Fibroblast of peridontal ligament (primary cell): ENCODE measurements around the gene PLCG2.
"Not testable (repeated sequence)": the region's sequence is repeated elsewhere in the genome, so short reads cannot be mapped to it uniquely, and the experiment has no call there.

Source experiments
- DNase-seq: peaks from one replicate; pipeline ENCODE4 v3.0.0-alpha.2; 2010; ENCODE audit errors: extremely low read depth

PLCG2 gene

DNA sequence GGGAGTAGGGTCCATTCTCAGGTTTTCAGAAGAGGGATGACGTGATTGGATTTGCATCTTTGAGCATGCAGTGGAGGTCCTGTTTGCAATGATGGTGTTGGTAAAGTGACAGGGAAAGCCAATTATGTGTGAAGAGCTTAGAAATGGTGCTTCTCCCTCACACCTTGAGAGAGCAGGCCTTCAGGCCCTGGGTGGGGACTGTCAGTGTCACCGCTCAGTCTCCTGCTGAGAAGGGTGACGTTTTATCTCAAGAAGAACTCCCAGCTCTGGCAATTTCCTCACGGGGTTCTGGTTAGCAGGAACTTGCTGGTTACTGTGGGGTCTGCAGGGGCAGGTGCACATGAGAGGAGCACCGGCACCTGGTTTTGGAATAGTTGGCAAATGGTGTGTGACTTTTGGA is 11.2 kb downstream of the PLCG2 start:
- DNase-seq, result no peak

DNA sequence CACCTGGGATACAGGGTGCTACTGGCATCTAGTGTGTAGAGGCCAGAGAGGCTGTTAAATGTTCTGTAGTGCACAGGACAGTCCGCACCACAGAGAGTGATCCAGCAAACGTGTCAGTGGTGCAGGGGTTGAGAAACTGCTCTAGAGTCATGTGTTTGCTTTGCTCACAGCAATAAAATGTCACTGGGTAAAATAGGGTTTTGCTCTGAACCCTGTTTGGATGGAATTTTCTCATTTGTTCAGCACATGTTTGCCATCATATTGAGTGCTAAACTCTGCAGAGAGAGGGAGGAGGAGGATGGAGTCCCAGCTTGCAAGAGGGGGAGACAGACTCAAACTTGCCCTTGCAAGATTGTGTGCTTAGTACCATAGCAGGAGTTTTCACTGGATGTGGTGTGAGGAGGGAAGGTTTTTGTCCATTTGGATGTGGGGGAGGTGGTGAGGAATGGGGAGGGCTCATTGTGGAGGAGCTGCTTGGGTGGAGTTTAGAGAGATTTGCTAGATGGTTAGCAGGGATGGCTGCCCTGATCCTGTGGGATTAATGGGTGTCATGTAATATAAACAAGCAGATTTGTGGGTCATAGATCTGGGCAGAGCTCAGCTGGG is 11.8 kb downstream of the PLCG2 start:
- DNase-seq, result no peak

DNA sequence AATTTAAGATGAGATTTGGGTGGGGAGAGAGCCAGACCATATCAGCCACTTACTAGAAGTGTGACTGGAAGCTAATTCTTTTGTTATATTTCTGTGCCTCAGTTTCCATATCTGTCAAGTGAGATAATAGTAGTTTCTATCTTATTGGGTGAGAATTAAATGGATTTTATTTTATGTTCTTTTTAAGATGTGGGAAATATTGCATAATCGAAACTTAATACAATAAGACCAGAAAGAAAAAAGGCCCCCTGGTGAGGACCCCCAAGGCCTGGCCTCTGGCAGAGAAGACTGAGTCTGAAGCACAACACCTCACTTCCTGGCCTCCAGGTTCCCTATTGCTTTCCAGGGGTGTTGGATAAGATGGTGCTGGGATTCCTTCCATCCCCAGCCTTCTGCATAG is 13.7 kb downstream of the PLCG2 start:
- no peak for DNase-seq

DNA sequence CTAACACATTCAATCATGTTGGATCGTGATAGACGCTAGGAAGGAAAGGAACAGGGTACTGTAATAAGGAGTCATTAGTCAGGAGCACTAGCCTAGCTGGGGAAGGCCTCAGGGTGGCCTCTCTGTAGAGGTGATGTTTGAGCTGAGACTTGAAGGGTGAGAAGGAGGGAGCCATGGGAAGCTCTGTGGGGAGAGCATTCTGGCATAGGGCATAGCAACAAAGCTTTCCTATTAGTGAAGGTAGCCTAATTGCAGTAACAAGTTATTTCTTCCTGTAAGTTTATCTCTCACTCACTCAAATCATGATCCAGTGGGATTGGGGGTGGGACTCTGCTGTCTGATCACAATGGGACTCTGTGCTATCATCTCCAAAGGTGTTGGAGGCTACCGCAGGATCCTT is 16.1 kb downstream of the PLCG2 start:
- no peak for DNase-seq

DNA sequence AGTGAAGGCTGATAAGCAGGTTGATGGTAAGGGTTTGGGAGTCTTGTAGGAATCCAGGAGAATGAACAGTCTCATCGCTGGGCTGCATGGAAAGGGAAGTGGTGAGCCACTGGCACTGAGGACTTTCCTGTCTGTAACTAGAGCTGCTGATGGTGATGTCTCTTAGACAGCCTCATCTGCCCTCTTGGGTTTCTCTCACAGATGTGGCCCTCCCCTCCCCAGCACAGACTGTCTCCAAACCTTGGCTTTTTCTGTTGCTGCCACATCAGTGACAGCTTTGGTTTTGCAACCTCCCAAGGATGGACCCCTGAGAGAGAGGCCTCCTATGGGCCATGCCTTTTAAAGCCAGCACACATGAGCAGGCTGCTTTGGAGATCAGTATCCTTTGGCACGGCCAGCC is 16.9 kb downstream of the PLCG2 start:
- DNase-seq, result no peak

DNA sequence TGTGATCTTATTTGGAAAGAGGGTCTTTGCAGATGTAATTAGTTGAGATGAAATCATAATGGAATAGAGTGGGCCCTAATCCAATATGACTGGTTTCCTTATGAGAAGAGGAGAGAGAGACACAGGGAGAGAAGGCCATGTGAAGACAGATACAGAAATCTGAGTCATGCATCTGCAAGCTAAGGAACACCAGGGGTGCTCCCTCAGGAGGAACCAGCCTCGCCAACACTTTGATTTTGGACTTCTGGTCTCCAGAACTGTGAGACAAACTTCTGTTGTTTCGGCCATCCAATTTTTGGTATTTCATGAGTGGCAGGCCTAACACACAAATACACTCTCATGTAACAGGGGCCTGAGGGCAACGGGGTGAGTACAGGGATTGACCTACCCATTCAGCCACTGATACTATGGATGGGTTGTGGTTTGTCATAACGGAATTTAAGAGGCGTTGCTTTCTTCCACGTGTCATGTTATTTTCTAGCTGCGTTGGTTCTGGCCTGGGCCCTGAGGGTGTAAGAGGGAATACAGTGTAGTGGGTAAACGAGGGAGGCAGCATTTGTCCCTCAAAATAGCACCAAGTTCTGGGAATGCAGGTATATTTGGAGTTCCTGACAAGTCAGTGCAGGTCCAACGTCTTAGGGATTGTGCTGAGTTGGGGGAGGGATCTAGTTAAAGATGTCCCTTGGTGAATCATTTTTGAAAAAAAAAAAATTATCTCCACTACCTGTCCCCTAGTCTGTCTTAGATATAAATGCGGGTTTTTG is 17.7 kb downstream of the PLCG2 start:
- no peak for DNase-seq

DNA sequence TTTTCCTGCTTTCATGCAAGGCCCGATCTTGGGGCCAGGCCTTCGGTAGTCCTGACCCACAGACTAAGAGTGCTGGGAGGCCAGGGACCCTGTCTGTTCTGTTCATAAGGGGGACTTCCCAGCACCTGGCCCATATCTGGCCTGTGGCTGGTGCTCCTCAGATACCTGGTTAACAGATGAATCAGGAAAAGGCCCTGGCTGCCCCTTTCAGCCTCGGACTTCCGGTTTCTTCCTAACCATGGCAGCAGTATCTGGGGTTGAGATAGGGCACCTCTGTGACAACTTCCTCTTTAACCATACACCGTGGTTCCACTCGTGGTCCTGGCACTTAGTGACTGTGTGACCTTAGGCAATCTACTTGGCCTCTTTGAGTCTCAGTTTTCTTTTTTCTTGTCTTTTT is 18.4 kb downstream of the PLCG2 start:
- DNase-seq, result no peak

DNA sequence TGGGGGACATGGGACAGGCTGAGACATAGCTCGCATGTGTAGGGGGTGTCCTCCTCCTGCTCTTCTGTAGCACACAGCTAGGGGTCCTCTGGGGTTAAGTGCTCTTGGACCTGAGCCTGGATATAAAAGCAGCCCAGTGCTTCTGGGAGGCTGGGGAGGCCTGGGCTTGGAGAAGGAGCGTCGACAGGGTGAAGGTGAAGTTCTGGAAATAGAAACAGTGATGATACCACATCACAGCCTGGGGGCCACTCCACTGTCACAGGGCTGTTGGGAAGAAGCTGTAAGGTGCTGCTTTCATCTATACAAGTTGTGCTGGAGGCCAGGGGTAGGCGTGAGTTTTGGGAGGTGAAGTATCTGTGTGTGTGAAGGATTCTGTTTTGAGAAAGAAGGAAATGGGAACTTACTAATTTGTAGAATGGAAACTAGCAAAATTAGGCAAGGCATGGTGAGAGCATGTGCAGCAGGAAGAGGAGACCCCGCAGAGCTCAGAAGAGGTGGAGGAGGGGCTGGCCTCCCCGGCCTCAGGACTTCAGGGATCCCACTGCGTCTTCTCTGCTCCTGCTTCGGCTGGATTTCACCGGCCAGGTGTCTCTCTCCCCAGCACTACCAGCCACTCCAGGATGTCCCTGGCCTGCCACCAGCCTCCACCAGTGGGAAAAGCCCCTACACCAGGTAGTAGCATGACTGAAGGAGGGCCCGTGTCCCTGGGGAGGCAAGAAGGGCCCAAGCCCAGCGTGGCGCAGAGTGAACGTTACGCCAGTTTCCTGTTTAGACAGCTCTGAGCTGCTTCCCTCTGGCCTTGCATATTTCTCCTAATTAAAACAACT is 19.4 kb downstream of the PLCG2 start:
- no peak for DNase-seq

DNA sequence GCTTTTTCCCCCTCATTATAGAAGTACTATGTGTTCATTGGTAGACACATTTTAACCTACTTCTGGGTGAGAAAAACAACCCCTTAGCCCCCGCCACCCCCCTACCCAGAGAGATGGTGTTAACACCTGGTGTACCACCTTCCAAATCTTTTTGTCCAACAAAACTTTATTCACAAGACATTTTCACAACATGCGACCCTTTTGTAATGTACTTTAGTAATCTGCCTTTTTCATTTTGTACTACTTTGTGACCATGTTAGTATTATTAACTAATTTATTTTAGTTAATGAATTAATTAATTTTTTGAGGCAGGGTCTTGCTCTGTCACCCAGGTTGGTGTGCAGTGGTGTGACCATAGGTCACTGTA is 20.0 kb downstream of the PLCG2 start:
- DNase-seq, result no peak

DNA sequence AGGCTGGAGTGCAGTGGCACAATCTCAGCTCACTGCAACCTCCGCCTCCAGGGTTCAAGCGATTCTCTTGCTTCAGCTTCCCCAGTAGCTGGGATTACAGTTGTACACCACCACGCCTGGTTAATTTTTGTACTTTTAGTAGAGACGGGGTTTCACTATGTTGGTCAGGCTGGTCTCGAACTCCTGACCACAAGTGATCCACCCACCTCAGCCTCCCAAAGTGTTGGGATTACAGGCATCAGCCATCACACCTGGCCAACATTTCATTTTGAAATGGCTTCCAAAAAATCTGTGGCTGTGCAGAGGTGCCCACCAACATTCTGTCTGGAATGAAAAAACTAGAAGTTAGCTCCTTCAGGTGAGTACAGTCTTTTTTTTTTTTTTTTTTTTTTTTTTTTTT is 22.6 kb downstream of the PLCG2 start:
- DNase-seq, result not testable (repeated sequence)

DNA sequence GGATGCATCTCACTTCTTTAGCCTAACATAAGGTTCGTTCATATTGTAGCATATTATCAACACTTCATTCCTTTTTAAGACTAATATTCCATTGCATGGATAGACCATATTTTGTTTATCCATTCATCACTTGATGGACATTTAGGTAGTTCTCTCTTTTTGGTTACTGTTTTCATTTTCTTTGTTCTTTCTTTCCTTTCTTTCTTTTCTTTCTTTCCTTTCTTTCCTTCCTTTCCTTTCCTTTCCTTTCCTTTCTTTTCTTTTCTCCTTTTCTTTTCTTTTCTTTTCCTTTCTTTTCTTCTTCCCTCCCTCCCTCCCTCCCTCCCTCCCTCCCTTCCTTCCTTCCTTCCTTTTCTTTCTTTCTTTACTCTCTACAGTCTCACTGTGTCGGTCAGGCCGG is 24.2 kb downstream of the PLCG2 start:
- DNase-seq, result no peak

DNA sequence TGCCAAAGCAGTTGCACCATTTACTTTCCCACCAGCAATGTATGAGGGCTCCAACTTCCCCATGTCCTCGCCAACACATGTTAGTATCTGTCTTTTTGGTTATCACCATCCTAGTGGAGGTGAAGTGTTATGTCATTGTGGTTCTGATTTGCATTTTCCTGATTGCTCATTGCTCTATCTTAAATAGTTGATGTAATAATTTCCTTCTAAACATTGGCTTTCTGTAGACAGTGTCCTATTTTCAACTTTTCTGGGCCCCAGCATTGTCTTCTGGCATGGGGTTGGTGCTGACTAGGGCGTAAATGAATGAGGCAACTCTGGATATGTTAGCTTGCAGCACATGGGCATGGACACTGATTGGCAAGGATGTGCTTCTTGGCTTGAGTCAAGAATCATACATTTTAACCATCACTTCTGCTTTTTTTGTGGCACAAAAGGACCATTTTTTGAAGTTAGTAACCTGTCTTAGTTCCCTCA is 25.1 kb downstream of the PLCG2 start:
- DNase-seq, result no peak

DNA sequence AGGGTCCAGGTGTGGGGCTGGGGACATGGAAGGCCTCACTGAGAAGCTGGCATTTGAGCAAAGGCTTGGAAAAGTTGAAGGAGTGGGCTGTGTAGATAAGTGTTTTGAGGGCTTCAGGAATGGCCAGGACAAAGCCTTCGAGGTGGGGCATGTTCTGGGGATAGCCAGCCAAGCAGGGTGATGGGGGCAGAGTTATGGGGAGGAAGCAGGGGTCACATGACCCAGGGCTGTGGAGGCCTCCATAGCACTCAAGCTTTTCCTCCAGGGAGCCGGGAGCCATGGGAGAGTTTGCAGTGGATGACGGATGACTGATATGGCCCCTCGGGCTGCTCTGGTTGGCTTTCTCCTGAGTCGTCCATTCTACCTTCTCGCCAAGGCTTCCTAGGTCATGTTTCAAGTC is 27.6 kb downstream of the PLCG2 start:
- DNase-seq, result no peak

DNA sequence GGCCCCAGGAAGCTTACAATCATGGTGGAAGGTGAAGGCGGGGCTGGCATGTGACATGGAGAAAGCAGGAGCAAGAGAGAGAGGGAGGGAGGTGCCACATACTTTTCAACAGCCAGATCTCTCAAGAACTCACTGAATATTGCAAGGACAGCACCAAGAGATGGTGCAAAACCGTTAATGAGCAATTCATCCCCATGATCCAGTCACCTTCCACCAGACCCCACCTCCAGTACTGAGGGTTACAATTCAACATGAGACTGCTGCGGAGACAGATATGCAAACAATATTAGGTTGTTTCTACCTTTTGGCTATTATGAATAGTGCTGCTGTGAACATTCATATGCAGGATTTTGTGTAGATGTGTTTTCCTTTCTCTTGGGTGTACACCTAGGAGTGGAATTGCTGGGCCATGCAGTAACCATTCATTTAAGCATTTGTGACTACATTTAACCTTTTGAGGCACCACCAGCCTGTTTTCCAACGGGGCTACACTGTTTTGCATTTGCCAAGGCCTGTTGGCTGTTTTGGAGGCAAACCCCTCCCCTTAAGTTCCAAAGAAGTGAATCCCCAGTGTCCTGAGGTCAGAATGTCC is 28.8 kb downstream of the PLCG2 start:
- DNase-seq, result no peak

DNA sequence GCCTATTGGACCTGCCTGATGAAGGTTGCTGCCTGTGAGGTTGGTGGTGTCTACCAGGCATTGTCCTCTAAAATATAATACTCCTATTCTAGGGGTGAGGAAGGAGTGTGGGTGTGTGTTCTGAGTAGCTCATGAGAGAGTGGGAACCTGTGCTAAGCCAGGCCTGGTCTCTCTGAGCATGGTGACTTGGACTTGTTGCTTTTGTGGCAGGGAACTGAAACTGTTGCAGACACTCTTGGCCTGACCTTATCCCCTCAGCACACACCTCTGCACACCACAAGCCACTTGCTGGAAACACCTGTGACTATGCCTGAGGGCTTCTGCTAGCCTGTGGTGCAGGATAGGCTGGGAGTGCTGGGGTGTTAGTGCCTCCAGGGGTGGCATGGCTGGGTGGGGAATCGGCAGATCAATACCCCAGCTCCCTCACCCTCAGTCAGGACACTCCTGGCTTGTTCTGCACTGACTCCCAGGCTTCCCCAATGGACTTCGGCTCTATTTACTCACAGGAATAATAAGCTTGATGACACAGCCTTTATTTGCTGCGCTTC is 29.9 kb downstream of the PLCG2 start:
- no peak for DNase-seq

DNA sequence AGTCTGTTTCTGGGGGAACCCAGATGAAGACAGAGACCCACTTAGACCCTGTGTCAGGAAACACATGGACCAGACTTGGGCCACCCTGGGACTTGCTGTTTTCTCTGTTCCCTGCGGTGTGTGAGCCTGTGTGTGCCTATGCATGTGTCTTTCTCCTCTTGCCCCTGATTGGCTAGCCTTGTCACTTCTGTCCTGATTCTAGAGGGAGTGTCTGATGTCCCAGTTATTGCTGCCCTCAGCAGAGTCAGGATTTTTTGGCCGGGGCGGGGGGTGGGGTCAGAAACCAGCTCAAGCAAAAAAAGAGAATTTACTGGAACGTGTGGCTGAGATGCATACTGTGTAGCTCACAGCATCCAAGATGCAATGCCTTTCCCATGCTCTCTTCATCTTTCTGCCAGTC is 30.5 kb downstream of the PLCG2 start:
- no peak for DNase-seq

DNA sequence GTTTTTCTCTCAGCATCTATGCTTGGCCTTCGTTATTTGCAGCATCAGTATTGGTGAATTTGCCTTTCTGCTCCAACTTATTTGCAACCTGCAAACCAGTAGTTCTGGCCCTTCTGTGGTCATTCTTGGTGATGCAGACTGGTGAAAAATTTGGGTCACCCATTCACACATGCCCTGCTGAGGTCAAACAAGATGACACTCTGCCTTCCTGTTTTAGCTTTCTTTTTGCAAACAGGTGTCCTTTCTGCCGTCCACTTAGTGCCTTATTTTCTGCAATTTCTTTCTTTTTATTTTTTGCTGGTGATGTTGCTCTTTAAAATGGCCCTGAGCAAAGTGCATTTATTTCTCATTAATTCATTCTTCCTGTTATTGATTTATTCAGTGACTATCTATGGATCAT is 31.3 kb downstream of the PLCG2 start:
- DNase-seq, result no peak

DNA sequence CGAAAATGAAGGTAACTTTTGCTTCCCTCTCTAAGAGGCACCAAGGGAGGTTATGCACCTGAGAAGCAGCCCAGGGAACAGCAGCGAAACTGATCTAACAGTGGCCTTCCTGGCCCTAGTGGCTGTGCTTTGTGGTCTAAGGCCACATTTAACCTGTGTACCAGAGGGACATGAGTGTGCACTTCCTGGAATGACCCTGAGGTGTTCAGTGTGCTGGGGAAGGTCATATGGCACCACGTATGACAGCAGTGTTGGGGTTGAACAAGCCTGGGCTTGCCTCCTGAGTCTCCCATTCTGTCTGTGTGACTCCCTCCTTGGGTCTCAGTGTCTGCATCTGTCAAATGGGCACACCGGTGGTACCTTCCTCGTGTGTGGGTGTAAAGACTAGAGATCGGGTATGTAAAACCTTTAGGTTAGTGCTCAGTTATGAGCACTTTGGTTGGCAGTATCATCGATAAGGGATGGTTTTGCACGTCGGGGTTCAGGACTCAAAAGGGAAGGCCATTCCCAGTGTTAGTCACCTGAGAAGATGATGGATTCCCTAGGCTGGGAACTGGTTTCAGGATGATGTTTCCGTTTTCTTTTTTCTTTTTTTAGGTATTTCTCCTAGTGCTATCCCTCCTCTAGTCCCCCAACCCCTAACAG is 31.9 kb downstream of the PLCG2 start:
- no peak for DNase-seq

DNA sequence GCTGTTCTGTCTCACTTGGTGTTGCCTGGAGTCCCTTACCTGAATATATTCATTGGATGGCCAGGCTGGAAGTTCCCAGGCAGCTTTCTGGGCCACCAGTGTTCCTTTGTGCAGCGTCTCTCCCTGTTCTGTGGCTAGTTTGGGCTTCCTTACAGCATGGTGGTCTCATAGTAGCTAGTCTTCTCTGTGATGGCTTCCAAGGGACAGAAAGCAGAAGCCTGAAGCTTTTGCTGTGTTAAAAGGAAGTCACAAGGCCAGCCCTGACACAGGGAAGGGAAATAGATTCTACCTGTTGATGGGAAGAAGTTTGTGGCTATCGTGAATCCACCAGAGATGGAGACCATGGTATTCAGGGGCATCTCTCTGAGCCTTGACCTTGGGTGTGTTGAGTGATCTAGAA is 34.6 kb downstream of the PLCG2 start:
- DNase-seq, result no peak

DNA sequence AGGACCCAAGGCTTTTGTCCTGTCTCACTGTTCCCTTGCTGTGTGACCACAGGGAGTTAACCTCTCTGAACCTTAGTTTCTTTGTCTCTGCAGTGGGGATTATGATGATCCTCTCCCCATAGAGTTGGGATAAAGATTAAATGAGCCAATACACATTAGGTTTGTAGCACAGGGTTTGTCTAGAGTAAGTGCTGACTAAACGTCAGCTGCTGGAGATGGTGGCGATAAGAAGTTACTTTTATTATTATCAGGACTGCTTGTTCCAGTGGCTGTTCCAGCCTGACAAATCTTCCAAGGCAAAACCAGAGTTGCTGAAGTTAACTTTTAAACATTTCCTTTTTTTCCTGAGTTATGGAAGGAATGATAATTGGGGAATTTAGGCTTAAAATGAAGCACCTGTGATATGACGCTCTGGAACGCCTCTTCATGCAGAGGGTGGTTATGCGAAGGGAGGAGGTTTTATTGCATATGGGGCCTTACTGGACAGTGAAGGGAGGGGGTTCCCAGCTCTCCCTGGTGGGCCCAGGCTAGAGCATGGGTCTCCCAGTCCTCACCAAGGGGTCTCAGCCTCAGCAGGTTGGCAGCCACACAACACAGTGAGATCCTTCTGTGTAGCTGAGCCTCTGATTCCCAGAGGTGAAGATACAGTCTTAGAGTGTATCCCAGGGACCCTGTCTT is 35.8 kb downstream of the PLCG2 start:
- no peak for DNase-seq

DNA sequence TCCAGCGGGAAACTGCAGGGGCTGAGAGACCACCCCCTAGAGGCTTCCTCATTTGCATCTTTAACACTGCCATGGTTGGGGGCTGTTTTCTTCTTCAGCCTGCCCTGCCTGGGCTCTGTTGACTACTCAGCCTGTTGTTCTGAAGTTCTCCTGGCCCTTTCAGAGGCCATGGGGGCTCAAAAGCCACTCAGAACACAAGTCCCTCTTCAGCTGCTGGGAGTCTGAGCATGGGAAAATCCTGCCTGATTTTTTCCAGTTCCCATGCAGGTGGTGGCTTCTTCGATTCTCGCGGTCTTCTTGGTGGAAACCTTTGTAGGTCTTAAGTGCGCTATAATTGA is 36.3 kb downstream of the PLCG2 start:
- DNase-seq, result no peak
